HCT116 (cell line): ENCODE measurements around the gene ACBD6.

ENCODE experiments used
- TF ChIP-seq, protein P1 (sequence below), 3 experiments: fragments of 200-600 bp in 1 of 3; sonication (generic) in 1 of 3; IDR thresholded peaks in 2 of 3; conservative IDR thresholded peaks in 1 of 3; 2 replicates each; pipeline ENCODE4 v1.5.1; 2012 to 2017; ENCODE audit warnings: low read depth in 2 of 3, low read length in 2 of 3, antibody characterized with exemption in 1 of 3, borderline replicate concordance in 1 of 3, control low read depth in 1 of 3, mild to moderate bottlenecking in 1 of 3, mixed read lengths in 1 of 3, mixed run types in 1 of 3, moderate library complexity in 1 of 3; ENCODE audit not compliant: insufficient read depth in 1 of 3
- TF ChIP-seq, protein P2 (sequence below): IDR thresholded peaks from 2 replicates; pipeline ENCODE4 v1.6.1; 2012; ENCODE audit warnings: low read depth
- TF ChIP-seq, protein P3 (sequence below): IDR thresholded peaks from 2 replicates; pipeline ENCODE4 v1.6.1; 2012

DNA sequence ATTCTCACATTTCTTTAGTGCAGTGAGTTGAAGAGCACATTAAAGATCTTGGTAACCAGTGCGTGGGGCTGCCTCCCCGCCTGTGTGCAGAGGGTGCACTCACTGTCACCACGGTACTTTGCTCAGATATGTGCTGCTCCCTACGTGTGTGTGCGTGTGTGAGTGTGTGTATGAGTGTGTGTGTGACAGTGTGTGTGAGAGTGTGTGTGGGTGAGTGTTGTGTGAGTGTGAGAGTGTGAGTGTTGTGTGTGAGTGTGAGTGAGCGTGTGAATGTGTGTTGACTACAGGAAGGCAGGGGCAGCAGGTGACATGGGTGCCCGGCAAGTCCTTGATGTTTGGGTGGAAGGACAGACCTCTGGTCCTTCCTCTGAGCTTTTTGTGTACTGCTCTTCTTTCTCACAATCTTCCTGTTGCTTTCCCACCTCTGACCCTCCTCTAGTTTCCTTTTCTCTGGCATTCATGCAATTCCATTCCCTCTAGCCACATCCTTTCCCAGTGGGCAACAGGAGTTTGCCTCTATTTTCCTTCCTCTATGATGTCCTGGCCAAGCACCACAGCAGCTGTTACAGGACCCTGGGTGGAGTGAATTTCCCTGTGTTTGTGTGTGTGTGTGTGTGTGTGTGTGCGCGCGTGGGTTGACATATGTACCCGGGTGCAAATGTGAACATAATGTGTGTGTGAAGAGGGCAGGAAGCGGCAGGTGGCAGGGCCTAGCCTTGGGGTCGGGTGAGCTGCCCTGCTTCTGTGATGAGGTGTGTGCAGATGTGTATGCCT is 252.5 kb downstream of the ACBD6 start:
- TF ChIP-seq, protein P1, sequence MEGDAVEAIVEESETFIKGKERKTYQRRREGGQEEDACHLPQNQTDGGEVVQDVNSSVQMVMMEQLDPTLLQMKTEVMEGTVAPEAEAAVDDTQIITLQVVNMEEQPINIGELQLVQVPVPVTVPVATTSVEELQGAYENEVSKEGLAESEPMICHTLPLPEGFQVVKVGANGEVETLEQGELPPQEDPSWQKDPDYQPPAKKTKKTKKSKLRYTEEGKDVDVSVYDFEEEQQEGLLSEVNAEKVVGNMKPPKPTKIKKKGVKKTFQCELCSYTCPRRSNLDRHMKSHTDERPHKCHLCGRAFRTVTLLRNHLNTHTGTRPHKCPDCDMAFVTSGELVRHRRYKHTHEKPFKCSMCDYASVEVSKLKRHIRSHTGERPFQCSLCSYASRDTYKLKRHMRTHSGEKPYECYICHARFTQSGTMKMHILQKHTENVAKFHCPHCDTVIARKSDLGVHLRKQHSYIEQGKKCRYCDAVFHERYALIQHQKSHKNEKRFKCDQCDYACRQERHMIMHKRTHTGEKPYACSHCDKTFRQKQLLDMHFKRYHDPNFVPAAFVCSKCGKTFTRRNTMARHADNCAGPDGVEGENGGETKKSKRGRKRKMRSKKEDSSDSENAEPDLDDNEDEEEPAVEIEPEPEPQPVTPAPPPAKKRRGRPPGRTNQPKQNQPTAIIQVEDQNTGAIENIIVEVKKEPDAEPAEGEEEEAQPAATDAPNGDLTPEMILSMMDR (IDR thresholded peaks at IDR 0.05 in 2 of 3, conservative IDR thresholded peaks at IDR 0.05 in 1 of 3; ENCODE audit: borderline replicate concordance in 1 of 3, insufficient read depth in 1 of 3, low read depth in 2 of 3, low read length in 2 of 3) = no peak
- TF ChIP-seq, protein P2, sequence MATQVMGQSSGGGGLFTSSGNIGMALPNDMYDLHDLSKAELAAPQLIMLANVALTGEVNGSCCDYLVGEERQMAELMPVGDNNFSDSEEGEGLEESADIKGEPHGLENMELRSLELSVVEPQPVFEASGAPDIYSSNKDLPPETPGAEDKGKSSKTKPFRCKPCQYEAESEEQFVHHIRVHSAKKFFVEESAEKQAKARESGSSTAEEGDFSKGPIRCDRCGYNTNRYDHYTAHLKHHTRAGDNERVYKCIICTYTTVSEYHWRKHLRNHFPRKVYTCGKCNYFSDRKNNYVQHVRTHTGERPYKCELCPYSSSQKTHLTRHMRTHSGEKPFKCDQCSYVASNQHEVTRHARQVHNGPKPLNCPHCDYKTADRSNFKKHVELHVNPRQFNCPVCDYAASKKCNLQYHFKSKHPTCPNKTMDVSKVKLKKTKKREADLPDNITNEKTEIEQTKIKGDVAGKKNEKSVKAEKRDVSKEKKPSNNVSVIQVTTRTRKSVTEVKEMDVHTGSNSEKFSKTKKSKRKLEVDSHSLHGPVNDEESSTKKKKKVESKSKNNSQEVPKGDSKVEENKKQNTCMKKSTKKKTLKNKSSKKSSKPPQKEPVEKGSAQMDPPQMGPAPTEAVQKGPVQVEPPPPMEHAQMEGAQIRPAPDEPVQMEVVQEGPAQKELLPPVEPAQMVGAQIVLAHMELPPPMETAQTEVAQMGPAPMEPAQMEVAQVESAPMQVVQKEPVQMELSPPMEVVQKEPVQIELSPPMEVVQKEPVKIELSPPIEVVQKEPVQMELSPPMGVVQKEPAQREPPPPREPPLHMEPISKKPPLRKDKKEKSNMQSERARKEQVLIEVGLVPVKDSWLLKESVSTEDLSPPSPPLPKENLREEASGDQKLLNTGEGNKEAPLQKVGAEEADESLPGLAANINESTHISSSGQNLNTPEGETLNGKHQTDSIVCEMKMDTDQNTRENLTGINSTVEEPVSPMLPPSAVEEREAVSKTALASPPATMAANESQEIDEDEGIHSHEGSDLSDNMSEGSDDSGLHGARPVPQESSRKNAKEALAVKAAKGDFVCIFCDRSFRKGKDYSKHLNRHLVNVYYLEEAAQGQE = no peak
- TF ChIP-seq, protein P3, sequence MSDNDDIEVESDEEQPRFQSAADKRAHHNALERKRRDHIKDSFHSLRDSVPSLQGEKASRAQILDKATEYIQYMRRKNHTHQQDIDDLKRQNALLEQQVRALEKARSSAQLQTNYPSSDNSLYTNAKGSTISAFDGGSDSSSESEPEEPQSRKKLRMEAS = no peak
